SK-N-SH treated with all-trans-retinoic acid at 6 μM for 48 hours (cell line): ENCODE measurements around the gene ASAH2.

Experiments
- CSDC2 ChIP-seq: fragments of 250-450 bp; sonication (Bioruptor Pico); IDR thresholded peaks from 2 replicates; pipeline ENCODE4 v1.5.0; 2020; ENCODE audit warnings: mild to moderate bottlenecking, moderate library complexity
- CSRNP3 ChIP-seq: fragments of 250-450 bp; sonication (Bioruptor Pico); IDR thresholded peaks from 2 replicates; pipeline ENCODE4 v1.5.1; 2021; ENCODE audit warnings: mild to moderate bottlenecking, moderate library complexity
- GLIS3 ChIP-seq: fragments of 250-450 bp; sonication (Bioruptor Pico); IDR thresholded peaks from 2 replicates; pipeline ENCODE4 v1.5.0; 2020; ENCODE audit warnings: mild to moderate bottlenecking, moderate library complexity
- OSR1 ChIP-seq: fragments of 250-450 bp; sonication (Bioruptor Pico); IDR thresholded peaks from 2 replicates; pipeline ENCODE4 v1.8.0; 2022; ENCODE audit warnings: moderate library complexity, mild to moderate bottlenecking, inconsistent platforms
- RARB ChIP-seq: fragments of 250-450 bp; sonication (Bioruptor Pico); IDR thresholded peaks from 2 replicates; pipeline ENCODE4 v1.8.0; 2021; ENCODE audit warnings: mild to moderate bottlenecking, moderate library complexity
- TSHZ2 ChIP-seq: fragments of 250-450 bp; sonication (Bioruptor Pico); IDR thresholded peaks from 2 replicates; pipeline ENCODE4 v1.5.0; 2020; ENCODE audit warnings: mild to moderate bottlenecking, moderate library complexity
- ZFP3 ChIP-seq: fragments of 250-450 bp; sonication (Bioruptor Pico); IDR thresholded peaks from 2 replicates; pipeline ENCODE4 v1.5.0; 2020; ENCODE audit warnings: mild to moderate bottlenecking, moderate library complexity
- ZNF70 ChIP-seq: fragments of 450-650 bp; formaldehyde crosslinking; IDR thresholded peaks from 2 replicates; pipeline ENCODE4 v1.5.0; 2020; ENCODE audit warnings: mild to moderate bottlenecking, moderate library complexity
- TF ChIP-seq, protein P1 (sequence below): fragments of 250-450 bp; sonication (Bioruptor Pico); IDR thresholded peaks from 2 replicates; pipeline ENCODE4 v1.8.0; 2021; ENCODE audit warnings: low read depth, mild to moderate bottlenecking, moderate library complexity, borderline replicate concordance
- TF ChIP-seq, protein P2 (sequence below): fragments of 250-450 bp; sonication (Bioruptor Pico); IDR thresholded peaks from 2 replicates; pipeline ENCODE4 v1.5.1; 2020; ENCODE audit warnings: low read depth, mild to moderate bottlenecking, moderate library complexity
- TF ChIP-seq, protein P3 (sequence below): fragments of 250-450 bp; sonication (Bioruptor Pico); IDR thresholded peaks from 2 replicates; pipeline ENCODE4 v1.8.0; 2020; ENCODE audit warnings: mild to moderate bottlenecking, moderate library complexity, borderline replicate concordance

DNA sequence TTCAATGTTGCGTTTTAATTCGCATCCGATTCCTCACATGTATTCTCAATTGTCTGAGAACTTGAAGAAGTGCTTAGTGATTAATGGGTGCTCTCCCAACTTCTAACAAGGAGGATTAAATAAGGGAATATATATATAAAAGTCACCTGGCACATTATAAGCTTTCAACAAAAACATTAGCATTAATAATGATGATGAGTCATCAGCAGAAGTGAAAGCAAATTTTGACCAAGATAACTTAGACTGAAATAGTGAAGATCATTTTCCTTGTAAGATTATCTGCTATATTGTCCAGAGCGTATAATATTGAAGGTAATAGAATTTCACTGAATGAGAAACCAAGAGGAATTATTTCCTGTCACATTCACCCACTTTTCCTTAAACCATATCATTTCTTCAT is 8.5 kb downstream of the ASAH2 start:
- TF ChIP-seq, protein P1, sequence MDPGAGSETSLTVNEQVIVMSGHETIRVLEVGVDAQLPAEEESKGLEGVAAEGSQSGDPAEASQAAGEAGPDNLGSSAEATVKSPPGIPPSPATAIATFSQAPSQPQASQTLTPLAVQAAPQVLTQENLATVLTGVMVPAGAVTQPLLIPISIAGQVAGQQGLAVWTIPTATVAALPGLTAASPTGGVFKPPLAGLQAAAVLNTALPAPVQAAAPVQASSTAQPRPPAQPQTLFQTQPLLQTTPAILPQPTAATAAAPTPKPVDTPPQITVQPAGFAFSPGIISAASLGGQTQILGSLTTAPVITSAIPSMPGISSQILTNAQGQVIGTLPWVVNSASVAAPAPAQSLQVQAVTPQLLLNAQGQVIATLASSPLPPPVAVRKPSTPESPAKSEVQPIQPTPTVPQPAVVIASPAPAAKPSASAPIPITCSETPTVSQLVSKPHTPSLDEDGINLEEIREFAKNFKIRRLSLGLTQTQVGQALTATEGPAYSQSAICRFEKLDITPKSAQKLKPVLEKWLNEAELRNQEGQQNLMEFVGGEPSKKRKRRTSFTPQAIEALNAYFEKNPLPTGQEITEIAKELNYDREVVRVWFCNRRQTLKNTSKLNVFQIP (CRISPR knock-in tag) = no peak
- TF ChIP-seq ZNF70 (CRISPR knock-in tag) = no peak
- TF ChIP-seq CSRNP3 (CRISPR knock-in tag) = no peak
- no peak for TF ChIP-seq TSHZ2
- no peak for TF ChIP-seq RARB (CRISPR knock-in tag)
- TF ChIP-seq, protein P2, sequence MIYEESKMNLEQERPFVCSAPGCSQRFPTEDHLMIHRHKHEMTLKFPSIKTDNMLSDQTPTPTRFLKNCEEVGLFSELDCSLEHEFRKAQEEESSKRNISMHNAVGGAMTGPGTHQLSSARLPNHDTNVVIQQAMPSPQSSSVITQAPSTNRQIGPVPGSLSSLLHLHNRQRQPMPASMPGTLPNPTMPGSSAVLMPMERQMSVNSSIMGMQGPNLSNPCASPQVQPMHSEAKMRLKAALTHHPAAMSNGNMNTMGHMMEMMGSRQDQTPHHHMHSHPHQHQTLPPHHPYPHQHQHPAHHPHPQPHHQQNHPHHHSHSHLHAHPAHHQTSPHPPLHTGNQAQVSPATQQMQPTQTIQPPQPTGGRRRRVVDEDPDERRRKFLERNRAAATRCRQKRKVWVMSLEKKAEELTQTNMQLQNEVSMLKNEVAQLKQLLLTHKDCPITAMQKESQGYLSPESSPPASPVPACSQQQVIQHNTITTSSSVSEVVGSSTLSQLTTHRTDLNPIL (CRISPR knock-in tag) = no peak
- TF ChIP-seq CSDC2 = no peak
- TF ChIP-seq GLIS3 = no peak
- TF ChIP-seq ZFP3 (CRISPR knock-in tag) = no peak
- TF ChIP-seq, protein P3, sequence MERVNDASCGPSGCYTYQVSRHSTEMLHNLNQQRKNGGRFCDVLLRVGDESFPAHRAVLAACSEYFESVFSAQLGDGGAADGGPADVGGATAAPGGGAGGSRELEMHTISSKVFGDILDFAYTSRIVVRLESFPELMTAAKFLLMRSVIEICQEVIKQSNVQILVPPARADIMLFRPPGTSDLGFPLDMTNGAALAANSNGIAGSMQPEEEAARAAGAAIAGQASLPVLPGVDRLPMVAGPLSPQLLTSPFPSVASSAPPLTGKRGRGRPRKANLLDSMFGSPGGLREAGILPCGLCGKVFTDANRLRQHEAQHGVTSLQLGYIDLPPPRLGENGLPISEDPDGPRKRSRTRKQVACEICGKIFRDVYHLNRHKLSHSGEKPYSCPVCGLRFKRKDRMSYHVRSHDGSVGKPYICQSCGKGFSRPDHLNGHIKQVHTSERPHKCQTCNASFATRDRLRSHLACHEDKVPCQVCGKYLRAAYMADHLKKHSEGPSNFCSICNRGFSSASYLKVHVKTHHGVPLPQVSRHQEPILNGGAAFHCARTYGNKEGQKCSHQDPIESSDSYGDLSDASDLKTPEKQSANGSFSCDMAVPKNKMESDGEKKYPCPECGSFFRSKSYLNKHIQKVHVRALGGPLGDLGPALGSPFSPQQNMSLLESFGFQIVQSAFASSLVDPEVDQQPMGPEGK (CRISPR knock-in tag) = no peak
- no peak for TF ChIP-seq OSR1 (CRISPR knock-in tag)
